GM21786 (cell line): ENCODE measurements around the gene CD109.
A peak's percentile ranks its signal among the peaks of the same experiment; 100 is the strongest.
"Not testable (repeated sequence)": the region's sequence is repeated elsewhere in the genome, so short reads cannot be mapped to it uniquely, and the experiment has no call there.

Experiments used
- ATAC-seq: cut with Tn5 transposase; IDR thresholded peaks from one replicate; pipeline ENCODE4 v1.9.1; 2021; ENCODE audit not compliant: unreplicated experiment

The CD109 gene

GRCh38 chr6:73683574-73683973 is 12.4 kb upstream of the CD109 start:
- ATAC-seq = not testable (repeated sequence)

- ATAC-seq = no peak
Measured at GRCh38 chr6:73688351-73688750, 7.7 kb upstream of the CD109 start.

- ATAC-seq = no peak
Measured at GRCh38 chr6:73690056-73690455, 5.9 kb upstream of the CD109 start.

- no peak for ATAC-seq
Measured at GRCh38 chr6:73691512-73691911, 4.5 kb upstream of the CD109 start.

GRCh38 chr6:73694711-73695411 is 1.1 kb upstream of the CD109 start:
- no peak for ATAC-seq

GRCh38 chr6:73696966-73697655 is 1.1 kb downstream of the CD109 start:
- ATAC-seq = peak; percentile 31

GRCh38 chr6:73699676-73700459 is 3.9 kb downstream of the CD109 start:
- ATAC-seq = no peak

- no peak for ATAC-seq
Measured at GRCh38 chr6:73702444-73702843, 6.4 kb downstream of the CD109 start.

- ATAC-seq = no peak
Measured at GRCh38 chr6:73703466-73703865, 7.5 kb downstream of the CD109 start.

- no peak for ATAC-seq
Measured at GRCh38 chr6:73704260-73704659, 8.3 kb downstream of the CD109 start.

- no peak for ATAC-seq
Measured at GRCh38 chr6:73704798-73705197, 8.8 kb downstream of the CD109 start.

GRCh38 chr6:73706971-73707370 is 11.0 kb downstream of the CD109 start:
- ATAC-seq = no peak

GRCh38 chr6:73710470-73710869 is 14.5 kb downstream of the CD109 start:
- ATAC-seq = peak; percentile 49

- no peak for ATAC-seq
Measured at GRCh38 chr6:73710948-73711347, 14.9 kb downstream of the CD109 start.

GRCh38 chr6:73712535-73713173 is 16.7 kb downstream of the CD109 start:
- no peak for ATAC-seq

- no peak for ATAC-seq
Measured at GRCh38 chr6:73713426-73714147, 17.6 kb downstream of the CD109 start.

- ATAC-seq = not testable (repeated sequence)
Measured at GRCh38 chr6:73715111-73715508, 19.1 kb downstream of the CD109 start.

GRCh38 chr6:73719046-73719445 is 23.0 kb downstream of the CD109 start:
- no peak for ATAC-seq

- peak; percentile 78 for ATAC-seq
Measured at GRCh38 chr6:73722318-73723060, 26.5 kb downstream of the CD109 start.

GRCh38 chr6:73723480-73723879 is 27.5 kb downstream of the CD109 start:
- not testable (repeated sequence) for ATAC-seq
